PFSK-1 (cell line): ENCODE measurements around the gene ADNP2.

Experiments used
- POLR2AphosphoS5 ChIP-seq: IDR thresholded peaks from 2 replicates; pipeline ENCODE4 v1.6.1; 2012; ENCODE audit warnings: low read depth, mild to moderate bottlenecking, control low read depth, low read length, moderate library complexity
- REST ChIP-seq, 2 experiments: IDR thresholded peaks; 2 replicates each; pipeline versions ENCODE4 v1.6.1 to v1.8.0; 2011 to 2012; ENCODE audit warnings: low read depth in 2 of 2, low read length in 2 of 2, control low read depth in 1 of 2, inconsistent platforms in 1 of 2, mild to moderate bottlenecking in 1 of 2, moderate library complexity in 1 of 2; ENCODE audit not compliant: insufficient read depth in 1 of 2

GRCh38 chr18:80088823-80089222 lies 20.2 kb upstream of the ADNP2 start:
- no peak for TF ChIP-seq POLR2AphosphoS5
- TF ChIP-seq REST (IDR thresholded peaks at IDR 0.05; ENCODE audit: insufficient read depth in 1 of 2, low read depth in 2 of 2, low read length in 2 of 2) = no peak
